A673 (cell line): ENCODE data around the gene OSBPL8.

Source experiments
- EZH2 ChIP-seq: fragments of 200-600 bp; sonication (generic); IDR thresholded peaks from 2 replicates; pipeline ENCODE4 v1.6.1; 2017; ENCODE audit warnings: borderline replicate concordance, low read depth, mild to moderate bottlenecking, mixed read lengths, antibody characterized with exemption, low read length; ENCODE audit not compliant: poor library complexity, severe bottlenecking
- TF ChIP-seq, protein P1 (sequence below): fragments of 300-800, 200-600 bp; sonication (generic); conservative IDR thresholded peaks from 2 replicates; pipeline ENCODE4 v1.5.1; 2017; ENCODE audit warnings: low read depth, mild to moderate bottlenecking, antibody characterized with exemption, low read length, moderate library complexity, mixed read lengths

DNA sequence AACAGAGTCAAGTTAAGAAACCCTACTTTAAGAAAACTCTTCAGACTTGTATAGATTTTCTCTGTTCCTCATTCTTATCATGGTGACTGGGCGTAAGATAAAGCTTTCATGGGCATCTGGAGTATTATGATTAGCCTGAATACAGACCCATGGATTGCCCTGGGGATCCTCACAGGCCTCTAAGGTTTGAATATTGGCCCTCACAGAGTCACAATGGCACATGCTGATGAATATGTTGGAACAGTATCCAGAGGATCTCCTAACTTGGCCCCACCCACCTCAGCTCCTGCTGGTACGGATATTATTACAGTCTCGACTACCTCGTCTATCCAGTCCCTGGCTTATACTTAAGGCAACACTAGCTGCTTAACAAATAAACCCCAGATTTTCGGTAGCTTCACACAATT lies 8.1 kb downstream of the OSBPL8 start:
- TF ChIP-seq, protein P1, sequence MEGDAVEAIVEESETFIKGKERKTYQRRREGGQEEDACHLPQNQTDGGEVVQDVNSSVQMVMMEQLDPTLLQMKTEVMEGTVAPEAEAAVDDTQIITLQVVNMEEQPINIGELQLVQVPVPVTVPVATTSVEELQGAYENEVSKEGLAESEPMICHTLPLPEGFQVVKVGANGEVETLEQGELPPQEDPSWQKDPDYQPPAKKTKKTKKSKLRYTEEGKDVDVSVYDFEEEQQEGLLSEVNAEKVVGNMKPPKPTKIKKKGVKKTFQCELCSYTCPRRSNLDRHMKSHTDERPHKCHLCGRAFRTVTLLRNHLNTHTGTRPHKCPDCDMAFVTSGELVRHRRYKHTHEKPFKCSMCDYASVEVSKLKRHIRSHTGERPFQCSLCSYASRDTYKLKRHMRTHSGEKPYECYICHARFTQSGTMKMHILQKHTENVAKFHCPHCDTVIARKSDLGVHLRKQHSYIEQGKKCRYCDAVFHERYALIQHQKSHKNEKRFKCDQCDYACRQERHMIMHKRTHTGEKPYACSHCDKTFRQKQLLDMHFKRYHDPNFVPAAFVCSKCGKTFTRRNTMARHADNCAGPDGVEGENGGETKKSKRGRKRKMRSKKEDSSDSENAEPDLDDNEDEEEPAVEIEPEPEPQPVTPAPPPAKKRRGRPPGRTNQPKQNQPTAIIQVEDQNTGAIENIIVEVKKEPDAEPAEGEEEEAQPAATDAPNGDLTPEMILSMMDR = no peak
- no peak for TF ChIP-seq EZH2
